Measurements from ENCODE around the gene MASP2.
"Not testable (repeated sequence)": the region's sequence is repeated elsewhere in the genome, so short reads cannot be mapped to it uniquely, and the experiment has no call there.

Gene MASP2

GRCh38 chr1:11058026-11058425, 11.0 kb upstream of the MASP2 start:
- no peak for DNase-seq

- DNase-seq = no peak
Measured at GRCh38 chr1:11057477-11057876, 10.4 kb upstream of the MASP2 start.

- DNase-seq = no peak
Measured at GRCh38 chr1:11056504-11056903, 9.5 kb upstream of the MASP2 start.

- no peak for DNase-seq
Measured at GRCh38 chr1:11055676-11056075, 8.6 kb upstream of the MASP2 start.

GRCh38 chr1:11054666-11055065, 7.6 kb upstream of the MASP2 start:
- no peak for DNase-seq

GRCh38 chr1:11054181-11054580, 7.1 kb upstream of the MASP2 start:
- DNase-seq = no peak

- no peak for DNase-seq
Measured at GRCh38 chr1:11053758-11054137, 6.7 kb upstream of the MASP2 start.

- DNase-seq = no peak
Measured at GRCh38 chr1:11052839-11053757, 6.1 kb upstream of the MASP2 start.

GRCh38 chr1:11051781-11052511, 4.9 kb upstream of the MASP2 start:
- DNase-seq = no peak

GRCh38 chr1:11051121-11051520, 4.1 kb upstream of the MASP2 start:
- DNase-seq = not testable (repeated sequence)

- DNase-seq = no peak
Measured at GRCh38 chr1:11046270-11046566, 821 bp downstream of the MASP2 start.

GRCh38 chr1:11045428-11046269, 1.4 kb downstream of the MASP2 start:
- DNase-seq = no peak

- no peak for DNase-seq
Measured at GRCh38 chr1:11044849-11045427, 2.1 kb downstream of the MASP2 start.

GRCh38 chr1:11044086-11044848, 2.8 kb downstream of the MASP2 start:
- DNase-seq = no peak

- no peak for DNase-seq
Measured at GRCh38 chr1:11042995-11043874, 3.8 kb downstream of the MASP2 start.

- DNase-seq = no peak
Measured at GRCh38 chr1:11042065-11042464, 5.0 kb downstream of the MASP2 start.

- no peak for DNase-seq
Measured at GRCh38 chr1:11041048-11041447, 6.0 kb downstream of the MASP2 start.

- not testable (repeated sequence) for DNase-seq
Measured at GRCh38 chr1:11040105-11040429, 7.0 kb downstream of the MASP2 start.

- DNase-seq = no peak
Measured at GRCh38 chr1:11039351-11040104, 7.5 kb downstream of the MASP2 start.

GRCh38 chr1:11037740-11038182, 9.3 kb downstream of the MASP2 start:
- no peak for DNase-seq

Measured in activated gamma-delta T cell (primary cell).